Neutrophil (primary cell): ENCODE data around the gene TMEM253.

Source experiments
- H3K27ac ChIP-seq: fragments of 200-600 bp; sonication (generic); 2 replicates; pipeline ENCODE4 v1.5.1; 2016; ENCODE audit warnings: mild to moderate bottlenecking, moderate library complexity
- H3K27me3 ChIP-seq: fragments of 200-600 bp; sonication (generic); 2 replicates; pipeline ENCODE4 v1.6.0; 2016; ENCODE audit warnings: mild to moderate bottlenecking
- H3K36me3 ChIP-seq: fragments of 200-600 bp; sonication (generic); 2 replicates; pipeline ENCODE4 v1.5.1; 2017
- H3K4me1 ChIP-seq, 2 experiments: fragments of 200-600 bp in 1 of 2; sonication (generic) in 1 of 2; 1 replicate in 1 of 2; 2 replicates in 1 of 2; pipeline versions ENCODE4 v1.5.1 to v1.6.1; 2013 to 2016; ENCODE audit warnings: low read depth in 1 of 2, low read length in 1 of 2, mild to moderate bottlenecking in 1 of 2, moderate library complexity in 1 of 2; ENCODE audit not compliant: control insufficient read depth in 1 of 2, insufficient read depth in 1 of 2
- H3K4me3 ChIP-seq, 2 experiments: fragments of 200-600 bp in 1 of 2; sonication (generic) in 1 of 2; 1 replicate in 1 of 2; 2 replicates in 1 of 2; pipeline ENCODE4 v1.5.1; 2013 to 2016; ENCODE audit warnings: low read depth in 1 of 2, low read length in 1 of 2, mild to moderate bottlenecking in 1 of 2, moderate library complexity in 1 of 2
- H3K9me3 ChIP-seq: fragments of 200-600 bp; sonication (generic); 2 replicates; pipeline ENCODE4 v1.5.1; 2016
- CTCF ChIP-seq: fragments of 200-600 bp; sonication (generic); IDR thresholded peaks from 2 replicates; pipeline ENCODE4 v1.5.1; 2016; ENCODE audit warnings: antibody characterized with exemption

TMEM253 gene

GRCh38 chr14:21061347-21061668 lies 39.6 kb upstream of the TMEM253 start:
- no peak overlapping the region for H3K27ac ChIP-seq
- no peaks in the 10 kb centered on the region for H3K9me3 ChIP-seq
- peaks cover 62% of the 10 kb centered on the region for H3K27me3 ChIP-seq
- H3K36me3 ChIP-seq, result no peaks in the 10 kb centered on the region
- no peak for TF ChIP-seq CTCF
- no peaks in the 10 kb centered on the region for H3K4me1 ChIP-seq
- no peak overlapping the region for H3K4me3 ChIP-seq

- no peaks in the 10 kb centered on the region for H3K36me3 ChIP-seq
Observed at GRCh38 chr14:21063479-21063878, 37.4 kb upstream of the TMEM253 start.

GRCh38 chr14:21066882-21067502 lies 33.9 kb upstream of the TMEM253 start:
- TF ChIP-seq CTCF, result peak; percentile 20
- peaks cover 96% of the 10 kb centered on the region for H3K27me3 ChIP-seq
- no peaks in the 10 kb centered on the region for H3K36me3 ChIP-seq
- no peak overlapping the region for H3K4me3 ChIP-seq
- H3K27ac ChIP-seq, result no peak overlapping the region
- H3K4me1 ChIP-seq, result peaks cover 32 to 34% of the 10 kb centered on the region in 2 experiments
- no peaks in the 10 kb centered on the region for H3K9me3 ChIP-seq

More at GRCh38 chr14:21063479-21063878, 37.4 kb upstream of the TMEM253 start:
- Histone ChIP-seq H3K4me1 (peaks cover 1 to 2% of the 10 kb centered on the region in 2 experiments), H3K9me3 (no peaks in the 10 kb centered on the region), H3K27ac (no peak overlapping the region), H3K4me3 (no peak overlapping the region), H3K27me3 (peaks cover 82% of the 10 kb centered on the region)
- TF ChIP-seq CTCF, result no peak

- H3K27me3 ChIP-seq, result peaks cover 95% of the 10 kb centered on the region
- H3K4me1 ChIP-seq, result peaks cover 38 to 41% of the 10 kb centered on the region in 2 experiments
- no peaks in the 10 kb centered on the region for H3K36me3 ChIP-seq
- peak overlapping the region; percentile 74 to 81 for H3K4me3 ChIP-seq
- TF ChIP-seq CTCF, result peak; percentile 76
- H3K9me3 ChIP-seq, result no peaks in the 10 kb centered on the region
- H3K27ac ChIP-seq, result peak overlapping the region; percentile 86
Observed at GRCh38 chr14:21068521-21069387, 32.1 kb upstream of the TMEM253 start.

- Histone ChIP-seq H3K4me1 (peaks cover 38 to 41% of the 10 kb centered on the region in 2 experiments), H3K27me3 (peaks cover 87% of the 10 kb centered on the region)
Observed at GRCh38 chr14:21069388-21070082, 31.3 kb upstream of the TMEM253 start.

More at GRCh38 chr14:21069388-21070082, 31.3 kb upstream of the TMEM253 start:
- H3K4me3 ChIP-seq, result peak overlapping the region; percentile 74 to 81
- TF ChIP-seq CTCF, result no peak
- H3K27ac ChIP-seq, result peak overlapping the region; percentile 86
- H3K9me3 ChIP-seq, result no peaks in the 10 kb centered on the region
- H3K36me3 ChIP-seq, result no peaks in the 10 kb centered on the region
